ENCODE data around the gene DMBT1. TPM values are rescaled to one million over a fixed set of nuclear protein-coding genes. Genes with fewer than 3 reads are reported as not detected.

DMBT1 gene
- total and polyA plus RNA-seq, 2 of the 4 experiments (the other 2 are of a cell fraction), result under 0.01 TPM; not detected in 1

GRCh38 chr10:122519873-122520272 is 40.7 kb upstream of the DMBT1 start:
- H3K4ac ChIP-seq (ENCODE audit: low read depth, low read length), result no peak overlapping the region
- H3K4me3 ChIP-seq (ENCODE audit: insufficient read depth, low read depth, low read length), result no peak overlapping the region
- H3K14ac ChIP-seq (replicated peaks; ENCODE audit: low read depth, low read length), result no peak overlapping the region
- peaks cover 2% of the 10 kb centered on the region; the same call in 1 of the 2 replicates for H3K27me3 ChIP-seq (ENCODE audit: control insufficient read depth, insufficient read depth, low read length)
- H4K8ac ChIP-seq (ENCODE audit: low read depth in 2 of 2, low read length in 2 of 2), result no peak overlapping the region
- no peak overlapping the region for H3K23ac ChIP-seq (ENCODE audit: low read depth, low read length)
- no peak for ATAC-seq (ENCODE audit: low read depth)
- no peaks in the 10 kb centered on the region for H4K20me1 ChIP-seq (ENCODE audit: insufficient read depth, low read length)
- H3K9ac ChIP-seq (ENCODE audit: low read depth, low read length), result no peak overlapping the region
- TF ChIP-seq RAD21 (IDR thresholded peaks at IDR 0.05; ENCODE audit: low read length), result no peak
- no peak for TF ChIP-seq POLR2A (IDR thresholded peaks at IDR 0.05; ENCODE audit: low read depth, low read length)
- TF ChIP-seq RFX5 (IDR thresholded peaks at IDR 0.05; ENCODE audit: low read depth, low read length), result no peak
- TF ChIP-seq USF2 (IDR thresholded peaks at IDR 0.05; ENCODE audit: low read depth, low read length), result no peak
- no peak for TF ChIP-seq CTCF (conservative IDR thresholded peaks at IDR 0.05; ENCODE audit: low read depth, low read length)
- TF ChIP-seq MAZ (IDR thresholded peaks at IDR 0.05; ENCODE audit: borderline replicate concordance, low read depth, low read length), result no peak
- no peak for TF ChIP-seq ELK1 (IDR thresholded peaks at IDR 0.05; ENCODE audit: borderline replicate concordance, low read depth, low read length)
- TF ChIP-seq MAFK (IDR thresholded peaks at IDR 0.05; ENCODE audit: low read depth, low read length), result no peak
- TF ChIP-seq FOS (IDR thresholded peaks at IDR 0.05; ENCODE audit: low read depth, low read length), result no peak
- TF ChIP-seq CHD1 (IDR thresholded peaks at IDR 0.05; ENCODE audit: low read depth, low read length), result no peak
- TF ChIP-seq SMC3 (IDR thresholded peaks at IDR 0.05; ENCODE audit: low read depth, low read length), result no peak
- TF ChIP-seq MXI1 (IDR thresholded peaks at IDR 0.05; ENCODE audit: borderline replicate concordance, low read depth, low read length), result no peak
- in situ Hi-C loops (cut with MboI; ENCODE audit: low sequenced_read_pairs) (no loop called here), dilution Hi-C loops (cut with HindIII; ENCODE audit: low sequenced_read_pairs, unreplicated experiment) (no loop called here), intact Hi-C loops (cut with micrococcal nuclease) (no loop called here)
- 85% methylated on average over 13 of the region's 15 CpGs; no CpG with 5 or more reads in 1 of the 2 experiments for WGBS, 2 experiments (ENCODE audit: extremely low coverage in 2 of 2, insufficient read length in 1 of 2)
- no peak overlapping the region for H2BK20ac ChIP-seq (ENCODE audit: low read depth, low read length)
- 0 out of 2 replicates have a peak, but pooled peaks cover 2% of the 10 kb centered on the region for H3K4me1 ChIP-seq (ENCODE audit: control insufficient read depth, insufficient read depth, low read length)
- no peak overlapping the region for H3K4me2 ChIP-seq (ENCODE audit: low read depth, low read length)
- H2BK120ac ChIP-seq (ENCODE audit: low read depth, low read length), result no peak overlapping the region
- ChIA-PET CTCF (no interaction called here), POLR2A (ENCODE audit: unreplicated experiment) (no interaction called here)
- no peak overlapping the region for H2AK9ac ChIP-seq (replicated peaks; ENCODE audit: low read depth, low read length, poor library complexity)
- no peaks in the 10 kb centered on the region for H3K9me1 ChIP-seq (ENCODE audit: insufficient read depth, low read length)
- DNase-seq, result no peak
- H4K91ac ChIP-seq (ENCODE audit: insufficient read depth, low read depth, low read length), result no peak overlapping the region
- H2AK5ac ChIP-seq (ENCODE audit: low read depth, low read length), result no peak overlapping the region
- no peaks in the 10 kb centered on the region for H3K9me3 ChIP-seq (ENCODE audit: control insufficient read depth, insufficient read depth, low read length)
- no peak overlapping the region for H3K56ac ChIP-seq (ENCODE audit: extremely low read depth, insufficient read depth, low read length)
- no peak overlapping the region for H3K18ac ChIP-seq (ENCODE audit: low read depth, low read length)
- H4K5ac ChIP-seq (ENCODE audit: low read depth, low read length), result no peak overlapping the region
- H2BK5ac ChIP-seq (ENCODE audit: low read depth, low read length, poor library complexity, severe bottlenecking), result no peak overlapping the region
- H2BK15ac ChIP-seq (ENCODE audit: low read depth, low read length), result no peak overlapping the region
- BruUV-seq (replicated peaks), result no TSS peak
- H3K27ac ChIP-seq (ENCODE audit: insufficient read depth, low read length), result no peak overlapping the region
- H3K36me3 ChIP-seq (ENCODE audit: control insufficient read depth, insufficient read depth, low read length), result peaks cover 9% of the 10 kb centered on the region
- no peaks in the 10 kb centered on the region for H3K79me1 ChIP-seq (ENCODE audit: low read depth in 1 of 2, low read length in 2 of 2)
- H2AFZ ChIP-seq (replicated peaks; ENCODE audit: low read length, poor library complexity), result no peak overlapping the region

Measured in IMR-90 (cell line).